Type B pancreatic cell (in vitro differentiated cells): ENCODE results near the gene AGO1. TPM values are rescaled to one million over a fixed set of nuclear protein-coding genes. Genes with fewer than 3 reads are reported as not detected.
A peak's percentile ranks its signal among the peaks of the same experiment; 100 is the strongest.

Source experiments
- DNase-seq: peaks from one replicate; pipeline ENCODE4 v3.0.0; 2021; ENCODE audit warnings: mixed read lengths; ENCODE audit not compliant: unreplicated experiment; ENCODE audit errors: extremely low spot score
- H3K27ac Mint-ChIP-seq: 2 replicates; pipeline ENCODE4 v1.8.0; 2021; ENCODE audit warnings: mild to moderate bottlenecking, mixed read lengths
- H3K27me3 Mint-ChIP-seq: 2 replicates; pipeline ENCODE4 v1.8.0; 2021; ENCODE audit warnings: mixed read lengths
- H3K36me3 Mint-ChIP-seq: 2 replicates; pipeline ENCODE4 v1.8.0; 2021; ENCODE audit warnings: mixed read lengths
- H3K4me1 Mint-ChIP-seq: one replicate; pipeline ENCODE4 v1.8.0; 2021; ENCODE audit warnings: mixed read lengths; ENCODE audit not compliant: unreplicated experiment
- H3K4me3 Mint-ChIP-seq: 2 replicates; pipeline ENCODE4 v1.8.0; 2021; ENCODE audit warnings: mild to moderate bottlenecking, mixed read lengths
- H3K9me3 Mint-ChIP-seq: 2 replicates; pipeline ENCODE4 v1.8.0; 2021; ENCODE audit warnings: mixed read lengths
- total RNA-seq: library from RNA; stranded (reverse); gene quantifications from 2 replicates; pipeline ENCODE4 v1.2.1, GENCODE V29; 2021; ENCODE audit warnings: low replicate concordance
- TF ChIP-seq, protein P1 (sequence below): fragments of 200-600 bp; sonication (generic); conservative IDR thresholded peaks from 2 replicates; pipeline ENCODE4 v1.5.0; 2021; ENCODE audit warnings: antibody characterized with exemption, mild to moderate bottlenecking

AGO1 gene
- total RNA-seq, 1 donor from 2014 or later = 47.7 TPM

DNA sequence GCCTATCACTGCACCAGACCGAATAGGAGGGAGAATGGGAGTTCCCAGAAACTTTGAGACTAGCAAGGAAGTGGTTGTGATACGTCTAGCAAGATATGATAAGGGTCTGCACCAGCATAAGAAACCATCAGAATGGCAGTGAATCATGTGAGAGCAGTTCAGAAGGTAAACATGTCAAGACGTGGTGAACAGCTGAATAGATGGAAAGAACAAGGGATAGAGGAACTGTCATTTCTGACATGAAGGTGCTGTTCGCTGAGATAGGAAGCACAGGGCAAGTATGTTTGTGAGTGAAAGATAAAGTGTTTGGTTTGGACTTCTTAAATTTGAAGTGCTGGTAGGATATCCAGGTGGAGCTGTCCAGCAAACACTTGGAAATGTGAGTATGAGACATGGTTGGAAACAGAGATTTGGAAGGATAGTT is 1.1 kb upstream of the AGO1 start:
- H3K27ac Mint-ChIP-seq = no peak overlapping the region
- DNase-seq = no peak
- H3K4me1 Mint-ChIP-seq = peaks cover 24% of the 10 kb centered on the region
- H3K27me3 Mint-ChIP-seq = peaks cover 3% of the 10 kb centered on the region
- H3K4me3 Mint-ChIP-seq = peak overlapping the region; percentile 68
- H3K36me3 Mint-ChIP-seq = no peaks in the 10 kb centered on the region
- no peaks in the 10 kb centered on the region for H3K9me3 Mint-ChIP-seq
- TF ChIP-seq, protein P1, sequence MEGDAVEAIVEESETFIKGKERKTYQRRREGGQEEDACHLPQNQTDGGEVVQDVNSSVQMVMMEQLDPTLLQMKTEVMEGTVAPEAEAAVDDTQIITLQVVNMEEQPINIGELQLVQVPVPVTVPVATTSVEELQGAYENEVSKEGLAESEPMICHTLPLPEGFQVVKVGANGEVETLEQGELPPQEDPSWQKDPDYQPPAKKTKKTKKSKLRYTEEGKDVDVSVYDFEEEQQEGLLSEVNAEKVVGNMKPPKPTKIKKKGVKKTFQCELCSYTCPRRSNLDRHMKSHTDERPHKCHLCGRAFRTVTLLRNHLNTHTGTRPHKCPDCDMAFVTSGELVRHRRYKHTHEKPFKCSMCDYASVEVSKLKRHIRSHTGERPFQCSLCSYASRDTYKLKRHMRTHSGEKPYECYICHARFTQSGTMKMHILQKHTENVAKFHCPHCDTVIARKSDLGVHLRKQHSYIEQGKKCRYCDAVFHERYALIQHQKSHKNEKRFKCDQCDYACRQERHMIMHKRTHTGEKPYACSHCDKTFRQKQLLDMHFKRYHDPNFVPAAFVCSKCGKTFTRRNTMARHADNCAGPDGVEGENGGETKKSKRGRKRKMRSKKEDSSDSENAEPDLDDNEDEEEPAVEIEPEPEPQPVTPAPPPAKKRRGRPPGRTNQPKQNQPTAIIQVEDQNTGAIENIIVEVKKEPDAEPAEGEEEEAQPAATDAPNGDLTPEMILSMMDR = no peak

DNA sequence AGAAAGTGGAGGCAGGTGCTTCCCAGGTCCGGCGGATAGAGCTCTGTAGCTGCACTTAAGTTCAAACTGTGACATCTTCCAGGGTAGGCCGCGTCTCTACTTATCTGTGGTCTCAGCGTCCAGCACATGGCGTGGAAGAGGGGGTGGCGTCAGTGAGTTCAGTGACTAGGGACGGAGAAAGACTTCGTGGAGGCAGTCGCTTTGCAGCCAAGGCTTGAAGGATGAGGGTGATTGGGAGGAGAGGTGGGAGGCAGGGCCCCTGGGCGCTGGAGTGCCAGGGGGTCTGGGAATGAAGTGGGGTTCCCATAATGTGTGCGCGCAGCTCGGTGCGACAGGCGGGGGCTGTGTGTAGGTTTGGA is 444 bp upstream of the AGO1 start:
- Mint-ChIP-seq H3K36me3 (no peaks in the 10 kb centered on the region), H3K9me3 (no peaks in the 10 kb centered on the region), H3K27ac (no peak overlapping the region), H3K4me3 (peak overlapping the region; percentile 68), H3K4me1 (peaks cover 32% of the 10 kb centered on the region), H3K27me3 (peaks cover 3% of the 10 kb centered on the region)
- no peak for DNase-seq
- TF ChIP-seq, protein P1 = no peak

DNA sequence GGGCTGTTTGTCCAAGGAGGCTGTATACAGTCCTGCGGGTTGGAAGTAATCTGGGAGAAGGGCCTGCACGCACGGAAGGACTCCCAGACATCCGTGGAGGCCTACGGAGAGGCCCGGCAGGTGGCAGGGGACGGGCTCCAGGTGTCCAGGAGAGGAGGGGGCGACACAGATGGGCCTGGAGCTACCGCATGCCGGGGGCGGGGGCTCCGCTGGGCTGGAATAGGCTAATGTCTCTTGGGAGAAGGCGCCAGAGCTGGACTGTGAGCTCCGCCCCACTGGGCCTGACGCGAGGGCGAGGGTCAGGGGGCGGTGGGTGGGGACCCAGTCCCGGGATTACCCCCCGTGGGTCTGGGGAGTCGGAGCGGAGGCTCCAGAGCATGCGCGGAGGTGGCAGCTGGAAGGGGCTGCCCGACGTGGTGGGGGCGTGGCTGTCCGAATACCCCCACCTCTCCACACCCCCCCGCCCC is 659 bp downstream of the AGO1 start:
- TF ChIP-seq, protein P1 = no peak
- peak; percentile 73 for DNase-seq
- peak overlapping the region; percentile 96 for H3K4me3 Mint-ChIP-seq
- peaks cover 3% of the 10 kb centered on the region for H3K27me3 Mint-ChIP-seq
- H3K36me3 Mint-ChIP-seq = peaks cover 6% of the 10 kb centered on the region
- H3K9me3 Mint-ChIP-seq = no peaks in the 10 kb centered on the region
- H3K27ac Mint-ChIP-seq = peak overlapping the region; percentile 68
- peaks cover 35% of the 10 kb centered on the region for H3K4me1 Mint-ChIP-seq

DNA sequence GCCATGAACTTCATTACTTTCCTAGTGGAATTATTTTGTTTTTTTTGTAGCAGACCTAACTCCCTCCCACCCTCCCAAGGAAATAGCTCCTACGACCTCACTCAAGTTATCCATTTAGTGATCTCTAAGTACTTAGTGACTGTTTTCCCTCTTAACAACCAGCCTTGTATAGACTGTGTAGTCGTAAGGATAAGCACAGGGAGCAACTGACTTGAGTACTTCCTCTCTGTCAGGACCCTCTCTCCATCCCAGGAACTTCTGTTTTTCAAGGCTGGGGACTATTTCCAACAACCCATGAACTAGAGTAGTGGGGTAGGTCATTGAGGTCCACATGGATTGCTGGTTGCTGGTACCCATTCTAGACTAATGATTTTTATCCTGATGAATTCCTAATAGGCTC is 1.9 kb downstream of the AGO1 start:
- peaks cover 3% of the 10 kb centered on the region for H3K27me3 Mint-ChIP-seq

DNA sequence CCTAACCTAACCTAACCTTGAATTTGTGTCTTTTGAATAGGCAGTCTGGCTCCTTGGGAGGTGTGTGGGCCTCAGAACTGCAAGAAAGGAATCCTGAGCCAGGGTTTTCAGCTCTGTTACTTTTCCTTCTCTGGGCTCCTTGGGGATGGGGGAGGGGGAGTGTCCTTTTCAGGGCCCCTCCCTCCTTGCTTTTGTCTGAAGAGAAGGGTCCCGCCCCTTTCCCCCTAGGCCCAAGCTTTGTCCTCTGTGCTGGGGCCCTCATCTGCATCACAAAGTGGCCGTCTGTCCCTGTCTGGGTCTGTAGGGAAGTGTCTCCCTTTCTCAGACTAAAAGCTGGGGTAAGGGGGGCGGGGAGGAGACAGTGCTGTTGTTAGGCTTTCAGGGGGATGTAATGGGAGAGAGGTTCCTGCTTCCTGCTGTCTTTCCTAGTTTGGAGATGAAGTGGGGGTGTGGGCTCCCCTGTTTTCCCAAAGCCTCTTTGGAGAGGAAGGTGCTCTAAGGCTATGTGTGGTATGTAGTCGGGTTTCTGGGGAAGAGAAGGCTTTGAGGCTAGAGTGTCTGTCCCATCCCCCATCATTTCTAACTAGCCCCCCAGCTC is 3.1 kb downstream of the AGO1 start:
- no peak for DNase-seq
- Mint-ChIP-seq H3K4me1 (peaks cover 35% of the 10 kb centered on the region), H3K36me3 (peaks cover 13% of the 10 kb centered on the region), H3K27ac (peak overlapping the region; percentile 44), H3K9me3 (no peaks in the 10 kb centered on the region), H3K27me3 (peaks cover under 1% of the 10 kb centered on the region), H3K4me3 (peak overlapping the region; percentile 70)
- TF ChIP-seq, protein P1 = no peak

More for the DNA sequence above, 1.9 kb downstream of the AGO1 start:
- H3K36me3 Mint-ChIP-seq = peaks cover 9% of the 10 kb centered on the region
- H3K4me3 Mint-ChIP-seq = peak overlapping the region; percentile 72
- no peaks in the 10 kb centered on the region for H3K9me3 Mint-ChIP-seq
- H3K4me1 Mint-ChIP-seq = peaks cover 35% of the 10 kb centered on the region
- no peak for DNase-seq
- TF ChIP-seq, protein P1 = no peak
- no peak overlapping the region for H3K27ac Mint-ChIP-seq
